ENCODE measurements around the gene PGBD2.
"Not testable (repeated sequence)": the region's sequence is repeated elsewhere in the genome, so short reads cannot be mapped to it uniquely, and the experiment has no call there.

DNA sequence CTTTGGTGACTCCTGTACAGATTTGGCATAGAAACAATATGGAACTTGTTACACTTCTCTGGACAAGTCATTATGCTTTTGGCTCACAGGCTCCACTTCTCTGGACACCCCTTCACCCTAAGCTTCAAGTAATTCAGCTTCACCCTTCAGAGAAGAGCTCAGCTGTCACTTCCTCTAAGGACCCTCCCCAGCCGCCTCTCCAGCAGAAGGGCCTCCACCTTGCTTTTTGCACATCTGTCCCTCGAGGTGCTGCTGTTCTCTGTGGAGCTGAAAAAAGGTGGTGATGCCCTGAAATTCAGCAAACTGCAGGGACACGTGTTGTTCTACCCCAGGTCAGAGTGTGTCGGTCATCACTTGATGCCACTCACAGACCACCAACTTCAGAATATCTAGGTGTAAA, 19.8 kb downstream of the PGBD2 start:
- TF ChIP-seq, protein P1, sequence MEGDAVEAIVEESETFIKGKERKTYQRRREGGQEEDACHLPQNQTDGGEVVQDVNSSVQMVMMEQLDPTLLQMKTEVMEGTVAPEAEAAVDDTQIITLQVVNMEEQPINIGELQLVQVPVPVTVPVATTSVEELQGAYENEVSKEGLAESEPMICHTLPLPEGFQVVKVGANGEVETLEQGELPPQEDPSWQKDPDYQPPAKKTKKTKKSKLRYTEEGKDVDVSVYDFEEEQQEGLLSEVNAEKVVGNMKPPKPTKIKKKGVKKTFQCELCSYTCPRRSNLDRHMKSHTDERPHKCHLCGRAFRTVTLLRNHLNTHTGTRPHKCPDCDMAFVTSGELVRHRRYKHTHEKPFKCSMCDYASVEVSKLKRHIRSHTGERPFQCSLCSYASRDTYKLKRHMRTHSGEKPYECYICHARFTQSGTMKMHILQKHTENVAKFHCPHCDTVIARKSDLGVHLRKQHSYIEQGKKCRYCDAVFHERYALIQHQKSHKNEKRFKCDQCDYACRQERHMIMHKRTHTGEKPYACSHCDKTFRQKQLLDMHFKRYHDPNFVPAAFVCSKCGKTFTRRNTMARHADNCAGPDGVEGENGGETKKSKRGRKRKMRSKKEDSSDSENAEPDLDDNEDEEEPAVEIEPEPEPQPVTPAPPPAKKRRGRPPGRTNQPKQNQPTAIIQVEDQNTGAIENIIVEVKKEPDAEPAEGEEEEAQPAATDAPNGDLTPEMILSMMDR (IDR thresholded peaks at IDR 0.05 in 4 of 5, conservative IDR thresholded peaks at IDR 0.05 in 1 of 5), result not testable (repeated sequence)
- TF ChIP-seq POLR2A (IDR thresholded peaks at IDR 0.05), result not testable (repeated sequence)
